WTC11 (cell line): Measurements from ENCODE around the gene COG4. TPM values are rescaled to one million over a fixed set of nuclear protein-coding genes. Genes with fewer than 3 reads are reported as not detected.

Source experiments
- ATAC-seq: fragments of 200-7000 bp; cut with Tn5 transposase; 2 replicates; pipeline ENCODE4 v1.10.0; 2021; ENCODE audit warnings: mild to moderate bottlenecking, moderate library complexity
- CTCF ChIA-PET: fragments of 300-600 bp; sonication (Branson Sonifier 250); formaldehyde crosslinking; loops from one replicate; lab custom pipeline; 2021; ENCODE audit warnings: antibody characterized with exemption; lab: Charles Lee
- POLR2A ChIA-PET: fragments of 350-600 bp; sonication (Branson Sonifier 250); formaldehyde crosslinking; loops from one replicate; lab custom pipeline; 2021; ENCODE audit warnings: antibody characterized with exemption; lab: Charles Lee
- DNase-seq: peaks from one replicate; pipeline ENCODE4 v3.0.0; 2021; ENCODE audit warnings: low spot score
- H3K27ac Mint-ChIP-seq: 2 replicates; pipeline ENCODE4 v1.8.0; 2021; ENCODE audit warnings: mixed read lengths
- H3K27me3 Mint-ChIP-seq: 2 replicates; pipeline ENCODE4 v1.8.0; 2021; ENCODE audit warnings: low read depth, mild to moderate bottlenecking, moderate library complexity, mixed read lengths
- H3K36me3 Mint-ChIP-seq: 2 replicates; pipeline ENCODE4 v1.8.0; 2021; ENCODE audit warnings: mixed read lengths
- H3K4me1 Mint-ChIP-seq: 2 replicates; pipeline ENCODE4 v1.8.0; 2022; ENCODE audit warnings: mixed read lengths
- H3K4me3 Mint-ChIP-seq: 2 replicates; pipeline ENCODE4 v1.8.0; 2021; ENCODE audit warnings: mild to moderate bottlenecking, moderate library complexity, mixed read lengths
- H3K9me3 Mint-ChIP-seq: 2 replicates; pipeline ENCODE4 v1.8.0; 2021; ENCODE audit warnings: mixed read lengths
- ESRRA ChIP-seq: sonication (generic); formaldehyde crosslinking; IDR thresholded peaks from 2 replicates; pipeline ENCODE4 v1.8.1; 2022; ENCODE audit warnings: mild to moderate bottlenecking, missing genetic modification reagents, borderline replicate concordance
- GRHL2 ChIP-seq: fragments of 250-450 bp; sonication (Bioruptor Pico); IDR thresholded peaks from 2 replicates; pipeline ENCODE4 v1.8.0; 2022; ENCODE audit warnings: mild to moderate bottlenecking, moderate library complexity; ENCODE audit not compliant: insufficient replicate concordance, severe bottlenecking
- HMGXB4 ChIP-seq: sonication (generic); formaldehyde crosslinking; IDR thresholded peaks from 2 replicates; pipeline ENCODE4 v1.8.1; 2023; ENCODE audit warnings: mild to moderate bottlenecking, moderate library complexity, missing genetic modification reagents
- IRF2 ChIP-seq: sonication (generic); formaldehyde crosslinking; IDR thresholded peaks from 2 replicates; pipeline ENCODE4 v1.8.0; 2022; ENCODE audit warnings: low read depth, missing genetic modification reagents, borderline replicate concordance
- PREB ChIP-seq: sonication (generic); formaldehyde crosslinking; IDR thresholded peaks from 2 replicates; pipeline ENCODE4 v1.8.1; 2022; ENCODE audit warnings: mild to moderate bottlenecking, missing genetic modification reagents, moderate library complexity, borderline replicate concordance
- USF2 ChIP-seq: sonication (generic); formaldehyde crosslinking; IDR thresholded peaks from 2 replicates; pipeline ENCODE4 v1.8.1; 2023; ENCODE audit warnings: mild to moderate bottlenecking, missing genetic modification reagents, moderate library complexity
- ZNF138 ChIP-seq: sonication (generic); formaldehyde crosslinking; conservative IDR thresholded peaks from 2 replicates; pipeline ENCODE4 v1.8.1; 2022; ENCODE audit warnings: mild to moderate bottlenecking, moderate library complexity, missing genetic modification reagents
- total RNA-seq: library from RNA; stranded (reverse); gene quantifications from 3 replicates; pipeline ENCODE4 v1.2.3, GENCODE V29; 2021
- TF ChIP-seq, protein P1 (sequence below): sonication (generic); formaldehyde crosslinking; IDR thresholded peaks from 2 replicates; pipeline ENCODE4 v1.8.1; 2023; ENCODE audit warnings: mild to moderate bottlenecking, missing genetic modification reagents, borderline replicate concordance
- TF ChIP-seq, protein P2 (sequence below): sonication (generic); formaldehyde crosslinking; IDR thresholded peaks from 2 replicates; pipeline ENCODE4 v1.8.0; 2022; ENCODE audit warnings: mild to moderate bottlenecking, missing genetic modification reagents
- TF ChIP-seq, protein P3 (sequence below): sonication (generic); formaldehyde crosslinking; IDR thresholded peaks from 2 replicates; pipeline ENCODE4 v1.8.0; 2023; ENCODE audit warnings: missing genetic modification reagents, mild to moderate bottlenecking, borderline replicate concordance
- TF ChIP-seq, protein P4 (sequence below): sonication (generic); formaldehyde crosslinking; conservative IDR thresholded peaks from 2 replicates; pipeline ENCODE4 v1.8.1; 2022; ENCODE audit warnings: mild to moderate bottlenecking, missing genetic modification reagents

COG4 gene
- total RNA-seq, 1 experiment from 2014 or later: 56.6 TPM

- Mint-ChIP-seq H3K4me1 (peaks cover 14% of the 10 kb centered on the region), H3K27me3 (no peaks in the 10 kb centered on the region), H3K27ac (peak overlapping the region; percentile 6; the same call in 1 of the 2 replicates), H3K36me3 (peaks cover 77% of the 10 kb centered on the region), H3K4me3 (no peak overlapping the region), H3K9me3 (no peaks in the 10 kb centered on the region)
- TF ChIP-seq USF2 (no peak), PREB (no peak)
- CTCF ChIA-PET: interaction anchor here (0.9 kb wide), 1 partner anchor 11 kb away, joined by 3 read pairs; no protein-coding TSS in a partner anchor
- POLR2A ChIA-PET: no interaction called here
- ATAC-seq (no peak), DNase-seq (no peak)
Measured at GRCh38 chr16:70571623-70572022, 48.3 kb upstream of the COG4 start.

- Mint-ChIP-seq H3K36me3 (peaks cover 81% of the 10 kb centered on the region), H3K27me3 (no peaks in the 10 kb centered on the region), H3K4me3 (no peak overlapping the region), H3K9me3 (no peaks in the 10 kb centered on the region), H3K4me1 (peaks cover 9% of the 10 kb centered on the region), H3K27ac (no peak overlapping the region)
- CTCF ChIA-PET: interaction anchor here (0.6 to 0.9 kb wide), 2 partner anchors 12 to 186 kb away, joined by 3 to 7 read pairs; no protein-coding TSS in a partner anchor
- POLR2A ChIA-PET: no interaction called here
- DNase-seq (no peak), ATAC-seq (no peak)
- TF ChIP-seq ESRRA (CRISPR knock-in tag) (no peak), IRF2 (CRISPR knock-in tag) (no peak), ZNF138 (CRISPR knock-in tag) (no peak), GRHL2 (no peak), HMGXB4 (CRISPR knock-in tag) (no peak), PREB (no peak)
- TF ChIP-seq, protein P1, sequence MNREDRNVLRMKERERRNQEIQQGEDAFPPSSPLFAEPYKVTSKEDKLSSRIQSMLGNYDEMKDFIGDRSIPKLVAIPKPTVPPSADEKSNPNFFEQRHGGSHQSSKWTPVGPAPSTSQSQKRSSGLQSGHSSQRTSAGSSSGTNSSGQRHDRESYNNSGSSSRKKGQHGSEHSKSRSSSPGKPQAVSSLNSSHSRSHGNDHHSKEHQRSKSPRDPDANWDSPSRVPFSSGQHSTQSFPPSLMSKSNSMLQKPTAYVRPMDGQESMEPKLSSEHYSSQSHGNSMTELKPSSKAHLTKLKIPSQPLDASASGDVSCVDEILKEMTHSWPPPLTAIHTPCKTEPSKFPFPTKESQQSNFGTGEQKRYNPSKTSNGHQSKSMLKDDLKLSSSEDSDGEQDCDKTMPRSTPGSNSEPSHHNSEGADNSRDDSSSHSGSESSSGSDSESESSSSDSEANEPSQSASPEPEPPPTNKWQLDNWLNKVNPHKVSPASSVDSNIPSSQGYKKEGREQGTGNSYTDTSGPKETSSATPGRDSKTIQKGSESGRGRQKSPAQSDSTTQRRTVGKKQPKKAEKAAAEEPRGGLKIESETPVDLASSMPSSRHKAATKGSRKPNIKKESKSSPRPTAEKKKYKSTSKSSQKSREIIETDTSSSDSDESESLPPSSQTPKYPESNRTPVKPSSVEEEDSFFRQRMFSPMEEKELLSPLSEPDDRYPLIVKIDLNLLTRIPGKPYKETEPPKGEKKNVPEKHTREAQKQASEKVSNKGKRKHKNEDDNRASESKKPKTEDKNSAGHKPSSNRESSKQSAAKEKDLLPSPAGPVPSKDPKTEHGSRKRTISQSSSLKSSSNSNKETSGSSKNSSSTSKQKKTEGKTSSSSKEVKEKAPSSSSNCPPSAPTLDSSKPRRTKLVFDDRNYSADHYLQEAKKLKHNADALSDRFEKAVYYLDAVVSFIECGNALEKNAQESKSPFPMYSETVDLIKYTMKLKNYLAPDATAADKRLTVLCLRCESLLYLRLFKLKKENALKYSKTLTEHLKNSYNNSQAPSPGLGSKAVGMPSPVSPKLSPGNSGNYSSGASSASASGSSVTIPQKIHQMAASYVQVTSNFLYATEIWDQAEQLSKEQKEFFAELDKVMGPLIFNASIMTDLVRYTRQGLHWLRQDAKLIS (CRISPR knock-in tag): no peak
- TF ChIP-seq, protein P2, sequence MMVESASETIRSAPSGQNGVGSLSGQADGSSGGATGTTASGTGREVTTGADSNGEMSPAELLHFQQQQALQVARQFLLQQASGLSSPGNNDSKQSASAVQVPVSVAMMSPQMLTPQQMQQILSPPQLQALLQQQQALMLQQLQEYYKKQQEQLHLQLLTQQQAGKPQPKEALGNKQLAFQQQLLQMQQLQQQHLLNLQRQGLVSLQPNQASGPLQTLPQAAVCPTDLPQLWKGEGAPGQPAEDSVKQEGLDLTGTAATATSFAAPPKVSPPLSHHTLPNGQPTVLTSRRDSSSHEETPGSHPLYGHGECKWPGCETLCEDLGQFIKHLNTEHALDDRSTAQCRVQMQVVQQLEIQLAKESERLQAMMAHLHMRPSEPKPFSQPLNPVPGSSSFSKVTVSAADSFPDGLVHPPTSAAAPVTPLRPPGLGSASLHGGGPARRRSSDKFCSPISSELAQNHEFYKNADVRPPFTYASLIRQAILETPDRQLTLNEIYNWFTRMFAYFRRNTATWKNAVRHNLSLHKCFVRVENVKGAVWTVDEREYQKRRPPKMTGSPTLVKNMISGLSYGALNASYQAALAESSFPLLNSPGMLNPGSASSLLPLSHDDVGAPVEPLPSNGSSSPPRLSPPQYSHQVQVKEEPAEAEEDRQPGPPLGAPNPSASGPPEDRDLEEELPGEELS (CRISPR knock-in tag): no peak
- TF ChIP-seq, protein P3, sequence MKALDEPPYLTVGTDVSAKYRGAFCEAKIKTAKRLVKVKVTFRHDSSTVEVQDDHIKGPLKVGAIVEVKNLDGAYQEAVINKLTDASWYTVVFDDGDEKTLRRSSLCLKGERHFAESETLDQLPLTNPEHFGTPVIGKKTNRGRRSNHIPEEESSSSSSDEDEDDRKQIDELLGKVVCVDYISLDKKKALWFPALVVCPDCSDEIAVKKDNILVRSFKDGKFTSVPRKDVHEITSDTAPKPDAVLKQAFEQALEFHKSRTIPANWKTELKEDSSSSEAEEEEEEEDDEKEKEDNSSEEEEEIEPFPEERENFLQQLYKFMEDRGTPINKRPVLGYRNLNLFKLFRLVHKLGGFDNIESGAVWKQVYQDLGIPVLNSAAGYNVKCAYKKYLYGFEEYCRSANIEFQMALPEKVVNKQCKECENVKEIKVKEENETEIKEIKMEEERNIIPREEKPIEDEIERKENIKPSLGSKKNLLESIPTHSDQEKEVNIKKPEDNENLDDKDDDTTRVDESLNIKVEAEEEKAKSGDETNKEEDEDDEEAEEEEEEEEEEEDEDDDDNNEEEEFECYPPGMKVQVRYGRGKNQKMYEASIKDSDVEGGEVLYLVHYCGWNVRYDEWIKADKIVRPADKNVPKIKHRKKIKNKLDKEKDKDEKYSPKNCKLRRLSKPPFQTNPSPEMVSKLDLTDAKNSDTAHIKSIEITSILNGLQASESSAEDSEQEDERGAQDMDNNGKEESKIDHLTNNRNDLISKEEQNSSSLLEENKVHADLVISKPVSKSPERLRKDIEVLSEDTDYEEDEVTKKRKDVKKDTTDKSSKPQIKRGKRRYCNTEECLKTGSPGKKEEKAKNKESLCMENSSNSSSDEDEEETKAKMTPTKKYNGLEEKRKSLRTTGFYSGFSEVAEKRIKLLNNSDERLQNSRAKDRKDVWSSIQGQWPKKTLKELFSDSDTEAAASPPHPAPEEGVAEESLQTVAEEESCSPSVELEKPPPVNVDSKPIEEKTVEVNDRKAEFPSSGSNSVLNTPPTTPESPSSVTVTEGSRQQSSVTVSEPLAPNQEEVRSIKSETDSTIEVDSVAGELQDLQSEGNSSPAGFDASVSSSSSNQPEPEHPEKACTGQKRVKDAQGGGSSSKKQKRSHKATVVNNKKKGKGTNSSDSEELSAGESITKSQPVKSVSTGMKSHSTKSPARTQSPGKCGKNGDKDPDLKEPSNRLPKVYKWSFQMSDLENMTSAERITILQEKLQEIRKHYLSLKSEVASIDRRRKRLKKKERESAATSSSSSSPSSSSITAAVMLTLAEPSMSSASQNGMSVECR (CRISPR knock-in tag): no peak
- TF ChIP-seq, protein P4, sequence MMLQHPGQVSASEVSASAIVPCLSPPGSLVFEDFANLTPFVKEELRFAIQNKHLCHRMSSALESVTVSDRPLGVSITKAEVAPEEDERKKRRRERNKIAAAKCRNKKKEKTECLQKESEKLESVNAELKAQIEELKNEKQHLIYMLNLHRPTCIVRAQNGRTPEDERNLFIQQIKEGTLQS (CRISPR knock-in tag): no peak
Measured at GRCh38 chr16:70570967-70571570, 47.7 kb upstream of the COG4 start.
